NCI-H510A (cell line): ENCODE measurements around the gene C6orf89.

ENCODE experiments used
- DNase-seq: peaks from one replicate; lab custom pipeline; 2025; lab: John Stamatoyannopoulos, UW

Gene C6orf89

GRCh38 chr6:36852481-36853147 is 33.1 kb upstream of the C6orf89 start:
- no peak for DNase-seq

- no peak for DNase-seq
These were observed 32.4 kb upstream of the C6orf89 start for GRCh38 chr6:36853325-36853724.

GRCh38 chr6:36855750-36856149 is 30.0 kb upstream of the C6orf89 start:
- DNase-seq: no peak

GRCh38 chr6:36856277-36856676 is 29.5 kb upstream of the C6orf89 start:
- no peak for DNase-seq

- DNase-seq: no peak
These were observed 28.4 kb upstream of the C6orf89 start for GRCh38 chr6:36857325-36857724.

- no peak for DNase-seq
These were observed 27.3 kb upstream of the C6orf89 start for GRCh38 chr6:36858407-36858981.

- DNase-seq: no peak
These were observed 25.6 kb upstream of the C6orf89 start for GRCh38 chr6:36860126-36860525.

GRCh38 chr6:36862164-36862847 is 23.4 kb upstream of the C6orf89 start:
- no peak for DNase-seq

GRCh38 chr6:36862848-36863382 is 22.8 kb upstream of the C6orf89 start:
- DNase-seq: no peak

- no peak for DNase-seq
These were observed 21.8 kb upstream of the C6orf89 start for GRCh38 chr6:36863670-36864540.

GRCh38 chr6:36865835-36866234 is 19.9 kb upstream of the C6orf89 start:
- DNase-seq: no peak

- DNase-seq: no peak
These were observed 18.1 kb upstream of the C6orf89 start for GRCh38 chr6:36867471-36868224.

- no peak for DNase-seq
These were observed 14.1 kb upstream of the C6orf89 start for GRCh38 chr6:36871686-36872085.

GRCh38 chr6:36873115-36873514 is 12.6 kb upstream of the C6orf89 start:
- no peak for DNase-seq

- peak; percentile 31 for DNase-seq
These were observed 11.9 kb upstream of the C6orf89 start for GRCh38 chr6:36873612-36874442.

GRCh38 chr6:36874443-36875249 is 11.1 kb upstream of the C6orf89 start, which contains the start of gene PPIL1:
Gene PPIL1 (minus strand): TSS chr6:36874803. CDS start chr6:36874772, 31 bp downstream.
- peak; percentile 94 for DNase-seq

- no peak for DNase-seq
These were observed 10.5 kb upstream of the C6orf89 start for GRCh38 chr6:36875250-36875633.

- no peak for DNase-seq
These were observed 1.1 kb upstream of the C6orf89 start for GRCh38 chr6:36884610-36885009.

GRCh38 chr6:36886950-36887618 is 1.3 kb downstream of the C6orf89 start:
- no peak for DNase-seq
